ENCODE measurements around the gene MUC22. TPM values are rescaled to one million over a fixed set of nuclear protein-coding genes. Genes with fewer than 3 reads are reported as not detected.

Gene MUC22
- total RNA-seq: not detected

DNA sequence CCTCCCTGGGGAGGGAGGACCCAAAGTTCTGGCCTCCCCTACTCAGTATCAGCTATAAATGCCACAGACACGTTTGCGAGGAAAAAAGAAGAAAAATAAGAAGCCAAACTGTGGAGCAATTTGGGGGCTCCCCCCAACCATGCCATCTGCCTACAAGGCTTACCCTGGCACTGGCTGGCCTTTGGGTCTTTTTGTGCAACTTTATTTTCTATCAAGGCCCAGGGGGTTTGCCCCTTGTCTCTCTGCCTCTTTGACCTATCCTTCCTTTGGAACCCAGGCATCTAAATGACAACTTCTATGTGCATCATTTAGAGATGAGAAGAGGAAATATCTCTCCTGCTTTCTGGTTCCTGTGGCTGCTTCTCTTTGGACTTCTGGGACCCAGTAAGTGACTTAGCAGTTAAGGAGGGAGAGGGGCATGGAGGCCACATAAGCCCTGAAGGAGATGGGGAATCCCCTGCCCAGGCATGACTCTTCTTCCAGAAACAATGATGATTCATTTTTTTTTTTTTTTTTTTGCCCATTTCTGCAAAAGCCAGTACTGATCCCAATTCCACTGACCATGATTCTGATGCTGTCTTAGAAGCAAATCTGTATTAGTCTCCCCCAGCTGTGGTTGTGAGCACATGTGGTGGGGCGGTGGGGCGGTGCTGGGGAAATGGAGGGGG is at the start of gene MUC22:
Gene MUC22, plus strand, starts transcription at position 82 of the 668 bp plus-strand sequence. Its CDS starts 233 bp downstream, at position 315.
- TF ChIP-seq, protein P1, sequence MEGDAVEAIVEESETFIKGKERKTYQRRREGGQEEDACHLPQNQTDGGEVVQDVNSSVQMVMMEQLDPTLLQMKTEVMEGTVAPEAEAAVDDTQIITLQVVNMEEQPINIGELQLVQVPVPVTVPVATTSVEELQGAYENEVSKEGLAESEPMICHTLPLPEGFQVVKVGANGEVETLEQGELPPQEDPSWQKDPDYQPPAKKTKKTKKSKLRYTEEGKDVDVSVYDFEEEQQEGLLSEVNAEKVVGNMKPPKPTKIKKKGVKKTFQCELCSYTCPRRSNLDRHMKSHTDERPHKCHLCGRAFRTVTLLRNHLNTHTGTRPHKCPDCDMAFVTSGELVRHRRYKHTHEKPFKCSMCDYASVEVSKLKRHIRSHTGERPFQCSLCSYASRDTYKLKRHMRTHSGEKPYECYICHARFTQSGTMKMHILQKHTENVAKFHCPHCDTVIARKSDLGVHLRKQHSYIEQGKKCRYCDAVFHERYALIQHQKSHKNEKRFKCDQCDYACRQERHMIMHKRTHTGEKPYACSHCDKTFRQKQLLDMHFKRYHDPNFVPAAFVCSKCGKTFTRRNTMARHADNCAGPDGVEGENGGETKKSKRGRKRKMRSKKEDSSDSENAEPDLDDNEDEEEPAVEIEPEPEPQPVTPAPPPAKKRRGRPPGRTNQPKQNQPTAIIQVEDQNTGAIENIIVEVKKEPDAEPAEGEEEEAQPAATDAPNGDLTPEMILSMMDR (IDR thresholded peaks at IDR 0.05): no peak

DNA sequence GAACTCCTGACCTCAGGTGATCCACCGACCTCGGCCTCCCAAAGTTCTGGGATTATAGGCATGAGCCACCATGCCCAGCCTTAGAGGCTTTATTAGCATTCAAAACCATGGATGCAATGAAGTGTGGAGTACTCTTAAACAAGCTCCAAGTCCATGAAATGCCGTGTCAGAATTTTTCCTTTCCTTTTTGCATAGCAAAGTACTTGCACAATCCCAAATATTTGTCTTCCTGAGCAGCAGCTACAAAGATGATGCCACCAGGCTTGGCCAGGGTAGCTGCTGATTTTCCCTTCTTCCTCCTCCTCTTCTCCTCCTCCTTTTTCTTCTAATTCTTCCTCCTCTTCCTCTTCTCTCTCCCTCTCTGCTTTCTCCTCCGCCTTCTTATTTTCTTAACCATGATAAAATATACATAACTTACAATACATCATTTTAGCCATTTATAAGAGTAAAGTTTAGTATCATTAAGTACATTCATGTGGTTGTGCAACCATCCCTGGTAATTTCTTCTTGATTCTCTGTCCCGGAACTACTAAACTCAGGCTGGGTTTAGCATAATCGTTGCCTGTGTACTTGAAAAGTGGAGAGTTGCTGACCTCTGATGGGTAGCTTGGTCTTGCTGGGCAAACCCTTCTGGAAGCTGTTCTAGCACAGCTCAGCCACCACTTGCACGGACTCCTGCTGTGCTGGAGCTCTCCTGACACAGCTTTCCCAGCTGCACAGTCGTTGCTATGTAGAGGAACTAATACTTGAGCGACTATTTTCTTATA is 49.2 kb upstream of the MUC22 start:
- H3K27me3 ChIP-seq: no peaks in the 10 kb centered on the region
- TF ChIP-seq, protein P1 (IDR thresholded peaks at IDR 0.05): no peak

More for the DNA sequence above, at the start of gene MUC22:
- H3K36me3 ChIP-seq: no peaks in the 10 kb centered on the region
- DNase-seq (ENCODE audit: low spot score): no peak
- H3K27me3 ChIP-seq: no peaks in the 10 kb centered on the region
- peaks cover 0 to 10% of the 10 kb centered on the region in 2 donors for H3K9me3 ChIP-seq
- no peak within 1 kb of the TSS for H3K4me3 ChIP-seq
- no peak within 1 kb of the TSS for H3K27ac ChIP-seq
- H3K4me1 ChIP-seq: peaks cover 0 to 4% of the 10 kb centered on the region in 2 donors

DNA sequence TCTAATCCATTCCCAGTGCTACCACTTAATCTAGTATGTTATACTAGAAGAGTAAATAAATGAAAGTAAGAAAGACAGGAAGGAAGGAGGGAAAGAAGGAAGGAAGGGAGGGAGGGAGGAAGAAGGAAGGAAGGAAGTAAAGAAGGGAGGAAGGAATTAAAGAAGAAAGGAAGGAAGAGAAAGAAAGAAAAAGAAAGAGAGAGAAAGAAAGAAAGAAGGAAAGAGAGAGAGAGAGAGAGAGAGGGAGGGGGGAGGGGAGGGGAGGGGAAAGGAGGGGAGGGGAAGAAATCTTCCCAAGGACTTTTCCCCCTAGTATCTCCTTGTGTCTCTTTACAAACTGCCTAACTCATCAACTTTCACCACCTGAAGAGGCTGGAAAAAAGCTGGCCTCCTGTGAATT is 47.6 kb upstream of the MUC22 start:
- H3K27me3 ChIP-seq: no peaks in the 10 kb centered on the region

More for the DNA sequence above, 49.2 kb upstream of the MUC22 start:
- no peak overlapping the region for H3K4me3 ChIP-seq
- H3K9me3 ChIP-seq: no peaks in the 10 kb centered on the region
- no peak for DNase-seq (ENCODE audit: low spot score)
- H3K36me3 ChIP-seq: no peaks in the 10 kb centered on the region
- no peak overlapping the region for H3K27ac ChIP-seq
- peaks cover 0 to 1% of the 10 kb centered on the region in 2 donors for H3K4me1 ChIP-seq

DNA sequence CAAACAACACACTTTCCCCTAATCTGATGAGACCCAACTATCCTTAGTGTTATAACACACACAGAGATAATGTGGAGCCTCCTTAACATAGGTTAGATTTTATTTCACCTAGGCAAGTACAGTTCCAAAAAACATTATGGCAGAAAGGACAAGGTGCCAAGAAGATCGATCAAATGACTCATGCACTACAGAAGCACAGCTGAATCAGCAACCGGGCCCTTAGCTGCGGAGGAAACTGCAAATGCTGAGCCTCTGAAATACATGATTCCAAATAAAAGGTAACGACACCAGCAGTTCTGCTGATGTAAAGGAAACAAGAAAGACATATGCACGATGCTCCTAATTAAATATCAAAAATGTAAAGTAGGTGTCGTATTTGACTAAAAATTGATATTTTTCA is 46.6 kb upstream of the MUC22 start:
- Histone ChIP-seq H3K9me3 (no peaks in the 10 kb centered on the region), H3K36me3 (no peaks in the 10 kb centered on the region), H3K27ac (no peak overlapping the region), H3K27me3 (no peaks in the 10 kb centered on the region), H3K4me1 (no peaks in the 10 kb centered on the region), H3K4me3 (no peak overlapping the region)
- DNase-seq (ENCODE audit: low spot score): no peak
- TF ChIP-seq, protein P1 (IDR thresholded peaks at IDR 0.05): no peak

More for the DNA sequence above, 47.6 kb upstream of the MUC22 start:
- H3K36me3 ChIP-seq: no peaks in the 10 kb centered on the region
- no peak overlapping the region for H3K4me3 ChIP-seq
- DNase-seq (ENCODE audit: low spot score): no peak
- TF ChIP-seq, protein P1 (IDR thresholded peaks at IDR 0.05): no peak
- no peaks in the 10 kb centered on the region for H3K4me1 ChIP-seq
- no peaks in the 10 kb centered on the region for H3K9me3 ChIP-seq
- H3K27ac ChIP-seq: no peak overlapping the region

DNA sequence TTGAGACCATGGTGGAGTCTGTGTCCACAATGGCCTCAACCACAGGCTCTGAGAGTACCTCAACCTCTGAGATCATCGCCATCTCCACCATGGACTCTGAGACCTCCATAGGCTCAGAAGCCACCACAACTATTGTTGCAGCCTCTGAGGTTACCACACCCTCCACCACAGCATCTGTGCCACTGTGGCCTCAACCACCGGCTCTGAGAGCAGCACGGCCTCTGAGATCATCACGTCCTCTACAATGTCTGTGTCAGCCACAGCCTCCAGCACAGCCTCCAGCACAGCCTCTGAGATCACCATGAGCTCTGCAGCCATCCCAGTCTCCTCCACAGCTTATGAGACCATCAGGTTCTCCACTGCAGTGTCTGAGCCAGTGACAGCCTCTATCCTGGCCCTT is 46.2 kb upstream of the MUC22 start:
- no peaks in the 10 kb centered on the region for H3K9me3 ChIP-seq

More for the DNA sequence above, 46.2 kb upstream of the MUC22 start:
- H3K36me3 ChIP-seq: no peaks in the 10 kb centered on the region
- TF ChIP-seq, protein P1 (IDR thresholded peaks at IDR 0.05): no peak
- no peaks in the 10 kb centered on the region for H3K27me3 ChIP-seq
- H3K4me1 ChIP-seq: no peaks in the 10 kb centered on the region
- no peak for DNase-seq (ENCODE audit: low spot score)
- no peak overlapping the region for H3K4me3 ChIP-seq
- no peak overlapping the region for H3K27ac ChIP-seq
